GM23338 (cell line): ENCODE measurements around the gene AMIGO1. TPM values are rescaled to one million over a fixed set of nuclear protein-coding genes. Genes with fewer than 3 reads are reported as not detected.

Source experiments
- ATAC-seq: fragments of 200-7000 bp; cut with Tn5 transposase; 3 replicates; pipeline ENCODE4 v1.9.1; 2020
- DNase-seq: peaks from one replicate; pipeline ENCODE4 v3.0.0-alpha.2; 2015; ENCODE audit warnings: low spot score
- H2AFZ ChIP-seq: fragments of 200-600 bp; sonication (generic); 2 replicates; pipeline ENCODE4 v1.8.0; 2016; ENCODE audit warnings: antibody characterized with exemption, mild to moderate bottlenecking, moderate library complexity
- H3F3A ChIP-seq: fragments of 200-600 bp; sonication (generic); replicated peaks from 2 replicates; pipeline ENCODE4 v1.8.0; 2017; ENCODE audit warnings: antibody characterized with exemption, mixed run types, low read depth
- H3K27ac ChIP-seq: fragments of 200-600 bp; sonication (generic); 2 replicates; pipeline ENCODE4 v1.6.1; 2016; ENCODE audit warnings: low read depth
- H3K27me3 ChIP-seq: fragments of 200-600 bp; sonication (generic); 2 replicates; pipeline ENCODE4 v1.8.0; 2016; ENCODE audit warnings: mild to moderate bottlenecking, mixed run types, moderate library complexity; ENCODE audit not compliant: insufficient read depth
- H3K36me3 ChIP-seq: fragments of 200-600 bp; sonication (generic); 2 replicates; pipeline ENCODE4 v1.8.0; 2016; ENCODE audit warnings: mild to moderate bottlenecking; ENCODE audit not compliant: insufficient read depth
- H3K4me1 ChIP-seq: fragments of 200-600 bp; sonication (generic); 2 replicates; pipeline ENCODE4 v1.8.0; 2016; ENCODE audit warnings: mild to moderate bottlenecking, moderate library complexity; ENCODE audit not compliant: insufficient read depth
- H3K4me2 ChIP-seq: fragments of 200-600 bp; sonication (generic); 2 replicates; pipeline ENCODE4 v1.7.1; 2017; ENCODE audit warnings: mixed run types
- H3K4me3 ChIP-seq: fragments of 200-600 bp; sonication (generic); 2 replicates; pipeline ENCODE4 v1.6.1; 2016; ENCODE audit warnings: mixed run types
- H3K79me2 ChIP-seq: fragments of 200-600 bp; sonication (generic); replicated peaks from 2 replicates; pipeline ENCODE4 v1.8.0; 2017; ENCODE audit warnings: mild to moderate bottlenecking; ENCODE audit not compliant: insufficient read depth
- H3K9me2 ChIP-seq: fragments of 200-600 bp; sonication (generic); 2 replicates; pipeline ENCODE4 v1.8.0; 2017; ENCODE audit not compliant: insufficient read depth
- H4K20me1 ChIP-seq: fragments of 200-600 bp; sonication (generic); replicated peaks from 2 replicates; pipeline ENCODE4 v1.8.0; 2017; ENCODE audit warnings: mild to moderate bottlenecking; ENCODE audit not compliant: insufficient read depth
- H3K27ac Mint-ChIP-seq: 2 replicates; pipeline ENCODE4 v1.8.0; 2020; ENCODE audit warnings: inconsistent platforms, mild to moderate bottlenecking, moderate library complexity, mixed read lengths
- H3K27me3 Mint-ChIP-seq: 3 replicates; pipeline ENCODE4 v1.8.0; 2022; ENCODE audit warnings: low read depth, mild to moderate bottlenecking, moderate library complexity, mixed read lengths, inconsistent platforms; ENCODE audit not compliant: insufficient read depth, poor library complexity
- H3K36me3 Mint-ChIP-seq: 3 replicates; pipeline ENCODE4 v1.8.0; 2021; ENCODE audit warnings: low read depth, mild to moderate bottlenecking, inconsistent platforms, moderate library complexity, mixed read lengths
- H3K4me1 Mint-ChIP-seq: 3 replicates; pipeline ENCODE4 v1.8.0; 2020; ENCODE audit warnings: mild to moderate bottlenecking, inconsistent platforms, mixed read lengths
- H3K4me3 Mint-ChIP-seq: 3 replicates; pipeline ENCODE4 v1.8.0; 2021; ENCODE audit warnings: moderate library complexity, mild to moderate bottlenecking, inconsistent platforms, mixed read lengths
- H3K9me3 Mint-ChIP-seq: 3 replicates; pipeline ENCODE4 v1.8.0; 2020; ENCODE audit warnings: moderate library complexity, mild to moderate bottlenecking, inconsistent platforms, mixed read lengths
- CREB1 ChIP-seq: fragments of 250-450 bp; sonication (Bioruptor Pico); IDR thresholded peaks from 2 replicates; pipeline ENCODE4 v1.5.0; 2020; ENCODE audit warnings: low read depth, mild to moderate bottlenecking, moderate library complexity
- ETS1 ChIP-seq: IDR thresholded peaks from 2 replicates; pipeline ENCODE4 v1.6.1; 2016; ENCODE audit warnings: antibody characterized with exemption
- EZH2 ChIP-seq: fragments of 200-600 bp; sonication (generic); IDR thresholded peaks from one replicate; pipeline ENCODE4 v1.8.0; 2017; ENCODE audit warnings: antibody characterized with exemption, mild to moderate bottlenecking, low read depth; ENCODE audit not compliant: unreplicated experiment
- EZH2phosphoT487 ChIP-seq: fragments of 200-600 bp; sonication (generic); IDR thresholded peaks from one replicate; pipeline ENCODE4 v1.8.1; 2018; ENCODE audit warnings: antibody characterized with exemption; ENCODE audit not compliant: unreplicated experiment
- JUNB ChIP-seq: IDR thresholded peaks from one replicate; pipeline ENCODE4 v1.6.1; 2016; ENCODE audit warnings: antibody characterized with exemption; ENCODE audit not compliant: unreplicated experiment
- NANOG ChIP-seq: IDR thresholded peaks from 2 replicates; pipeline ENCODE4 v1.6.1; 2016; ENCODE audit warnings: antibody characterized with exemption, borderline replicate concordance
- POLR2AphosphoS5 ChIP-seq: IDR thresholded peaks from 2 replicates; pipeline ENCODE4 v1.6.1; 2016; ENCODE audit warnings: antibody characterized with exemption, low read depth
- REST ChIP-seq: IDR thresholded peaks from one replicate; pipeline ENCODE4 v1.6.1; 2018; ENCODE audit warnings: antibody characterized with exemption; ENCODE audit not compliant: unreplicated experiment
- STAT1 ChIP-seq: IDR thresholded peaks from one replicate; pipeline ENCODE4 v1.6.1; 2016; ENCODE audit warnings: antibody characterized with exemption; ENCODE audit not compliant: unreplicated experiment
- ZNF114 ChIP-seq: fragments of 250-450 bp; sonication (Bioruptor Pico); IDR thresholded peaks from 2 replicates; pipeline ENCODE4 v1.5.0; 2020; ENCODE audit warnings: mild to moderate bottlenecking, moderate library complexity
- ZNF331 ChIP-seq: fragments of 250-450 bp; sonication (Bioruptor Pico); IDR thresholded peaks from 2 replicates; pipeline ENCODE4 v1.5.0; 2020; ENCODE audit warnings: low read depth, mild to moderate bottlenecking, moderate library complexity
- polyA plus RNA-seq: library from polyadenylated mRNA; unstranded; fragments of >200 nt; fragmentation: Nextera tagmentation; extraction: Ambion mirVana; gene quantifications from 2 replicates; pipeline ENCODE4 v1.2.1, GENCODE V29; 2016
- total RNA-seq: library from RNA; depleted of rRNA; stranded (reverse); fragments of >200 nt; shearing (Covaris generic); gene quantifications from 2 replicates; pipeline ENCODE4 v1.2.3, GENCODE V29; 2014
- TF ChIP-seq, protein P1 (sequence below), 2 experiments: fragments of 200-600 bp in 1 of 2; sonication (generic) in 1 of 2; conservative IDR thresholded peaks; 2 replicates each; pipeline versions ENCODE4 v1.5.1 to v1.6.1; 2016 to 2017; ENCODE audit warnings: antibody characterized with exemption in 2 of 2, low read depth in 2 of 2, mild to moderate bottlenecking in 2 of 2, moderate library complexity in 1 of 2

AMIGO1 gene
- total and polyA plus RNA-seq, 2 experiments from 2014 or later: 0.53 to 3.8 TPM

GRCh38 chr1:109514846-109515245, 5.3 kb upstream of the AMIGO1 start:
- Histone ChIP-seq H3F3A (no peaks in the 10 kb centered on the region), H3K36me3 (no peaks in the 10 kb centered on the region), H3K27me3 (peaks cover 23% of the 10 kb centered on the region), H2AFZ (no peak overlapping the region), H3K4me1 (peaks cover 7% of the 10 kb centered on the region; the same call in 1 of the 2 replicates), H3K27ac (no peak overlapping the region), H3K4me2 (no peak overlapping the region), H4K20me1 (no peaks in the 10 kb centered on the region), H3K79me2 (no peaks in the 10 kb centered on the region), H3K4me3 (no peak overlapping the region), H3K9me2 (no peaks in the 10 kb centered on the region)
- no peaks in the 10 kb centered on the region for H3K9me3 Mint-ChIP-seq
- H3K27ac Mint-ChIP-seq: no peak overlapping the region
- ATAC-seq: no peak
- H3K4me3 Mint-ChIP-seq: no peak overlapping the region
- DNase-seq: no peak
- peaks cover 12% of the 10 kb centered on the region for H3K27me3 Mint-ChIP-seq
- no peaks in the 10 kb centered on the region for H3K36me3 Mint-ChIP-seq
- TF ChIP-seq ZNF114 (no peak), CREB1 (CRISPR knock-in tag) (no peak), REST (no peak), JUNB (no peak), NANOG (no peak), EZH2phosphoT487 (no peak), POLR2AphosphoS5 (no peak)
- H3K4me1 Mint-ChIP-seq: peaks cover 5% of the 10 kb centered on the region

DNA sequence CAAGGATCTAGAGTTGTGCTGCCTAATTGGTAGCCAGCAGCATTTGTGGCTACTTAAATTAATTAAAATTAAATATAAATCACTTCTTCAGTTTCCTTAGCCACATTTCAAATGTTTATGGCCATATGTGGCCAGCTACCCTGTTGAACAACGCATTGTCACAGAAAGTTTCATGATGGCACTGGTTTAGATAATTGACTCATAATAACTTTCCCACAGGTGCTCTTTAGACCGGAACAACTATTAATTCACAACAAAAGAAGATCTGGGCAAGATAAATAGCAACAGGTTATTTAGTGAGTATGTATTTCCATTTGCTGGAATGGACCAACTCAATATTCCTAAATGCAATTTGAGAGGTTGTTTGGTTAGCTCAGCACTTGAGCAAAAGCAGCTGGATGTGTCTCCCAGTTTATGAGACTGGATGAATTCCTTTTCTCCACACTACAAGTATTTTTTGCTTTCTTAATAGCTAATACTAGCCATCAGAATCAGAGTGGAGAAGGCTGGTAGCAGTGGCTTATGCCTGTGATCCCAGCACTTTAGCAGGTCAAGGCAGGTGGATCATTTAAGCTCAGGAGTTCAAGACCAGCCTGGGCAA, 3.7 kb upstream of the AMIGO1 start:
- no peak overlapping the region for H3K4me3 ChIP-seq
- peaks cover 7% of the 10 kb centered on the region; the same call in 1 of the 2 replicates for H3K4me1 ChIP-seq
- H3K36me3 Mint-ChIP-seq: no peaks in the 10 kb centered on the region; the same call in 2 of the 3 replicates
- no peak overlapping the region for H2AFZ ChIP-seq
- no peaks in the 10 kb centered on the region for H3K79me2 ChIP-seq
- H3K27me3 ChIP-seq: peaks cover 32% of the 10 kb centered on the region
- no peak overlapping the region for H3K27ac ChIP-seq
- H3K4me2 ChIP-seq: no peak overlapping the region
- DNase-seq (no peak), ATAC-seq (no peak)
- no peaks in the 10 kb centered on the region for H3K36me3 ChIP-seq
- no peak overlapping the region for H3K4me3 Mint-ChIP-seq
- no peaks in the 10 kb centered on the region for H4K20me1 ChIP-seq
- no peak for TF ChIP-seq NANOG
- TF ChIP-seq STAT1: no peak
- no peak for TF ChIP-seq POLR2AphosphoS5
- no peak for TF ChIP-seq ZNF331 (CRISPR knock-in tag)
- TF ChIP-seq ETS1: no peak
- no peak for TF ChIP-seq EZH2
- no peak for TF ChIP-seq REST
- TF ChIP-seq, protein P1, sequence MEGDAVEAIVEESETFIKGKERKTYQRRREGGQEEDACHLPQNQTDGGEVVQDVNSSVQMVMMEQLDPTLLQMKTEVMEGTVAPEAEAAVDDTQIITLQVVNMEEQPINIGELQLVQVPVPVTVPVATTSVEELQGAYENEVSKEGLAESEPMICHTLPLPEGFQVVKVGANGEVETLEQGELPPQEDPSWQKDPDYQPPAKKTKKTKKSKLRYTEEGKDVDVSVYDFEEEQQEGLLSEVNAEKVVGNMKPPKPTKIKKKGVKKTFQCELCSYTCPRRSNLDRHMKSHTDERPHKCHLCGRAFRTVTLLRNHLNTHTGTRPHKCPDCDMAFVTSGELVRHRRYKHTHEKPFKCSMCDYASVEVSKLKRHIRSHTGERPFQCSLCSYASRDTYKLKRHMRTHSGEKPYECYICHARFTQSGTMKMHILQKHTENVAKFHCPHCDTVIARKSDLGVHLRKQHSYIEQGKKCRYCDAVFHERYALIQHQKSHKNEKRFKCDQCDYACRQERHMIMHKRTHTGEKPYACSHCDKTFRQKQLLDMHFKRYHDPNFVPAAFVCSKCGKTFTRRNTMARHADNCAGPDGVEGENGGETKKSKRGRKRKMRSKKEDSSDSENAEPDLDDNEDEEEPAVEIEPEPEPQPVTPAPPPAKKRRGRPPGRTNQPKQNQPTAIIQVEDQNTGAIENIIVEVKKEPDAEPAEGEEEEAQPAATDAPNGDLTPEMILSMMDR (conservative IDR thresholded peaks at IDR 0.05; ENCODE audit: low read depth in 2 of 2): no peak
- TF ChIP-seq JUNB: no peak
- TF ChIP-seq CREB1 (CRISPR knock-in tag): no peak
- no peaks in the 10 kb centered on the region for H3K9me2 ChIP-seq
- peaks cover 11% of the 10 kb centered on the region for H3K4me1 Mint-ChIP-seq
- H3K27ac Mint-ChIP-seq: no peak overlapping the region
- H3F3A ChIP-seq: no peaks in the 10 kb centered on the region
- H3K27me3 Mint-ChIP-seq: peaks cover 12% of the 10 kb centered on the region
- H3K9me3 Mint-ChIP-seq: no peaks in the 10 kb centered on the region
